Brain microvascular endothelial cell (primary cell): ENCODE results near the gene SACM1L.
A peak's percentile ranks its signal among the peaks of the same experiment; 100 is the strongest.

Source experiments
- DNase-seq: peaks from one replicate; pipeline ENCODE4 v3.0.0-alpha.2; 2020
- H3K27ac ChIP-seq: fragments of 250-450 bp; sonication (Bioruptor Pico); 2 replicates; pipeline ENCODE4 v1.5.1; 2020; ENCODE audit warnings: mild to moderate bottlenecking, moderate library complexity
- H3K27me3 ChIP-seq: fragments of 250-450 bp; sonication (Bioruptor Pico); replicated peaks from 2 replicates; pipeline ENCODE4 v1.5.1; 2020; ENCODE audit warnings: mild to moderate bottlenecking
- H3K36me3 ChIP-seq: fragments of 250-450 bp; sonication (Bioruptor Pico); replicated peaks from 2 replicates; pipeline ENCODE4 v1.5.1; 2020; ENCODE audit warnings: mild to moderate bottlenecking
- H3K4me3 ChIP-seq: 2 replicates; pipeline ENCODE4 v1.5.1; 2011; ENCODE audit warnings: low read depth, mild to moderate bottlenecking, control low read depth, low read length, moderate library complexity
- CTCF ChIP-seq: IDR thresholded peaks from 2 replicates; pipeline ENCODE4 v1.5.1; 2011; ENCODE audit warnings: low read depth, mild to moderate bottlenecking, moderate library complexity, low read length, control low read depth, inconsistent platforms; ENCODE audit errors: missing control alignments
- in situ Hi-C: cut with HindIII; loops from 2 replicates; pipeline ENCODE4 v1.10.0; 2017; ENCODE audit warnings: low sequenced_read_pairs, low pct_ligation_motif_present

The SACM1L gene

GRCh38 chr3:45660567-45660901, 28.7 kb upstream of the SACM1L start:
- no peak for DNase-seq
- Histone ChIP-seq H3K27me3 (no peaks in the 10 kb centered on the region), H3K36me3 (no peaks in the 10 kb centered on the region), H3K27ac (peak overlapping the region; percentile 76), H3K4me3 (no peak overlapping the region)
- in situ Hi-C loops = loop anchor here (10.0 kb wide), 1 partner anchor 156 kb away; no protein-coding TSS in a partner anchor
- no peak for TF ChIP-seq CTCF

- H3K4me3 ChIP-seq = peak overlapping the region; percentile 3
- DNase-seq = no peak
- no peaks in the 10 kb centered on the region for H3K36me3 ChIP-seq
- no peaks in the 10 kb centered on the region for H3K27me3 ChIP-seq
- H3K27ac ChIP-seq = no peak overlapping the region
- TF ChIP-seq CTCF = no peak
- in situ Hi-C loops = loop anchor here (10.0 kb wide), 1 partner anchor 160 kb away; no protein-coding TSS in a partner anchor
Measured at GRCh38 chr3:45664578-45664977, 24.6 kb upstream of the SACM1L start.

GRCh38 chr3:45665101-45665572, 24.1 kb upstream of the SACM1L start:
- peaks cover 3% of the 10 kb centered on the region for H3K36me3 ChIP-seq
- H3K4me3 ChIP-seq = no peak overlapping the region
- DNase-seq = no peak
- H3K27ac ChIP-seq = no peak overlapping the region
- no peaks in the 10 kb centered on the region for H3K27me3 ChIP-seq
- in situ Hi-C loops = loop anchor here (10.0 kb wide), 1 partner anchor 160 kb away; no protein-coding TSS in a partner anchor
- peak; percentile 76 for TF ChIP-seq CTCF

GRCh38 chr3:45666757-45667431, 22.3 kb upstream of the SACM1L start:
- no peaks in the 10 kb centered on the region for H3K27me3 ChIP-seq
- DNase-seq = peak; percentile 73
- in situ Hi-C loops = loop anchor here (10.0 kb wide), 1 partner anchor 162 kb away; no protein-coding TSS in a partner anchor
- no peak overlapping the region for H3K4me3 ChIP-seq
- H3K27ac ChIP-seq = peak overlapping the region; percentile 90
- H3K36me3 ChIP-seq = peaks cover 3% of the 10 kb centered on the region
- TF ChIP-seq CTCF = no peak

- TF ChIP-seq CTCF = no peak
- DNase-seq = no peak
- H3K27me3 ChIP-seq = no peaks in the 10 kb centered on the region
- in situ Hi-C loops = loop anchor here (10.0 kb wide), 1 partner anchor 163 kb away; no protein-coding TSS in a partner anchor
- peaks cover 3% of the 10 kb centered on the region for H3K36me3 ChIP-seq
- H3K4me3 ChIP-seq = no peak overlapping the region
- H3K27ac ChIP-seq = peak overlapping the region; percentile 90
Measured at GRCh38 chr3:45667569-45667934, 21.6 kb upstream of the SACM1L start.
